WTC11 (cell line): Measurements from ENCODE around the gene CAB39. TPM values are rescaled to one million over a fixed set of nuclear protein-coding genes. Genes with fewer than 3 reads are reported as not detected.
A peak's percentile ranks its signal among the peaks of the same experiment; 100 is the strongest.

Source experiments
- ATAC-seq: fragments of 200-7000 bp; cut with Tn5 transposase; 2 replicates; pipeline ENCODE4 v1.10.0; 2021; ENCODE audit warnings: mild to moderate bottlenecking, moderate library complexity
- CTCF ChIA-PET: fragments of 300-600 bp; sonication (Branson Sonifier 250); formaldehyde crosslinking; loops from one replicate; lab custom pipeline; 2021; ENCODE audit warnings: antibody characterized with exemption; lab: Charles Lee
- POLR2A ChIA-PET: fragments of 350-600 bp; sonication (Branson Sonifier 250); formaldehyde crosslinking; loops from one replicate; lab custom pipeline; 2021; ENCODE audit warnings: antibody characterized with exemption; lab: Charles Lee
- DNase-seq: peaks from one replicate; pipeline ENCODE4 v3.0.0; 2021; ENCODE audit warnings: low spot score
- H3K27ac Mint-ChIP-seq: 2 replicates; pipeline ENCODE4 v1.8.0; 2021; ENCODE audit warnings: mixed read lengths
- H3K27me3 Mint-ChIP-seq: 2 replicates; pipeline ENCODE4 v1.8.0; 2021; ENCODE audit warnings: low read depth, mild to moderate bottlenecking, moderate library complexity, mixed read lengths
- H3K36me3 Mint-ChIP-seq: 2 replicates; pipeline ENCODE4 v1.8.0; 2021; ENCODE audit warnings: mixed read lengths
- H3K4me1 Mint-ChIP-seq: 2 replicates; pipeline ENCODE4 v1.8.0; 2022; ENCODE audit warnings: mixed read lengths
- H3K4me3 Mint-ChIP-seq: 2 replicates; pipeline ENCODE4 v1.8.0; 2021; ENCODE audit warnings: mild to moderate bottlenecking, moderate library complexity, mixed read lengths
- H3K9me3 Mint-ChIP-seq: 2 replicates; pipeline ENCODE4 v1.8.0; 2021; ENCODE audit warnings: mixed read lengths
- CREB1 ChIP-seq: sonication (generic); formaldehyde crosslinking; IDR thresholded peaks from 2 replicates; pipeline ENCODE4 v1.8.0; 2023; ENCODE audit warnings: mild to moderate bottlenecking, missing genetic modification reagents
- CREM ChIP-seq: sonication (generic); formaldehyde crosslinking; IDR thresholded peaks from 2 replicates; pipeline ENCODE4 v1.8.1; 2022; ENCODE audit warnings: mild to moderate bottlenecking, missing genetic modification reagents, moderate library complexity
- ESRRA ChIP-seq: sonication (generic); formaldehyde crosslinking; IDR thresholded peaks from 2 replicates; pipeline ENCODE4 v1.8.1; 2022; ENCODE audit warnings: mild to moderate bottlenecking, missing genetic modification reagents, borderline replicate concordance
- JUN ChIP-seq: sonication (generic); formaldehyde crosslinking; IDR thresholded peaks from 2 replicates; pipeline ENCODE4 v1.8.0; 2023; ENCODE audit warnings: mild to moderate bottlenecking, missing genetic modification reagents
- SOX15 ChIP-seq: fragments of 250-450 bp; sonication (Bioruptor Pico); IDR thresholded peaks from 2 replicates; pipeline ENCODE4 v1.9.0; 2021; ENCODE audit warnings: mild to moderate bottlenecking
- TCF7 ChIP-seq: sonication (generic); formaldehyde crosslinking; IDR thresholded peaks from 2 replicates; pipeline ENCODE4 v1.8.0; 2022; ENCODE audit warnings: mild to moderate bottlenecking, low read depth, missing genetic modification reagents, moderate library complexity
- ZBTB21 ChIP-seq: sonication (generic); formaldehyde crosslinking; IDR thresholded peaks from 2 replicates; pipeline ENCODE4 v1.8.1; 2023; ENCODE audit warnings: mild to moderate bottlenecking, missing genetic modification reagents, borderline replicate concordance
- ZNF121 ChIP-seq: sonication (generic); formaldehyde crosslinking; IDR thresholded peaks from 2 replicates; pipeline ENCODE4 v1.8.0; 2023; ENCODE audit warnings: missing genetic modification reagents
- ZNF263 ChIP-seq: sonication (generic); formaldehyde crosslinking; IDR thresholded peaks from 2 replicates; pipeline ENCODE4 v1.8.1; 2022; ENCODE audit warnings: low read depth, mild to moderate bottlenecking, moderate library complexity, missing genetic modification reagents
- total RNA-seq: library from RNA; stranded (reverse); gene quantifications from 3 replicates; pipeline ENCODE4 v1.2.3, GENCODE V29; 2021
- TF ChIP-seq, protein P1 (sequence below): fragments of 200-600 bp; IDR thresholded peaks from 2 replicates; pipeline ENCODE4 v1.8.0; 2022; ENCODE audit warnings: antibody characterized with exemption
- TF ChIP-seq, protein P2 (sequence below): sonication (generic); formaldehyde crosslinking; IDR thresholded peaks from 2 replicates; pipeline ENCODE4 v1.8.0; 2023; ENCODE audit warnings: missing genetic modification reagents, mild to moderate bottlenecking, borderline replicate concordance
- TF ChIP-seq, protein P3 (sequence below): sonication (generic); formaldehyde crosslinking; IDR thresholded peaks from 2 replicates; pipeline ENCODE4 v1.8.0; 2022; ENCODE audit warnings: missing genetic modification reagents
- TF ChIP-seq, protein P4 (sequence below): sonication (generic); formaldehyde crosslinking; IDR thresholded peaks from 2 replicates; pipeline ENCODE4 v1.8.1; 2023; ENCODE audit warnings: mild to moderate bottlenecking, missing genetic modification reagents, borderline replicate concordance

The CAB39 gene
- total RNA-seq, 1 experiment from 2014 or later: 36.9 TPM

DNA sequence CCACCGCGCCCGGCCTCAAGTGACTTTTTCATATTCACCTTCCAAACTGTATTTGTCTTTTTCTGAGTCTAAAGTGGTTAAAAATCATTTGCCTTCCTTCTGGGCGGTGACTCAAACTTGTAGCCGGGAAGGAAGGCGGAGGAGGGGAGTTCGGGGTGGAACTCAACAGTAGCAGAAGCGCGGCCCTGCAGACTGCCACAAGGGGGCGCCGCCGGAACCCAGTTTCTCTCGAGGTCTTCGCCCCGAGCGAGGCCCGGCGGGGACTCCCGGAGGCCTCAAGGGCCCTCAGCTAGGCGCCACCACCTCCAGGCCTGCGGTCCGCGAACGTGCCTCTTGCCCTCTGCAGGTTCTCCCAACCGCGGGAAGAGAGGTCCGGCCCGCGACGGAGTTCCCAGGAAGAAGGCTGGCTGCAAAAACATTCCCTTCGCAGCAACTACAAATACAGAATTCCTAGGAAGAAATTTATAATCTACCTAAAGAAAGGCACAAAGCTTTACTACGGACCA is 135.3 kb downstream of the CAB39 start (continued):
- TF ChIP-seq CREB1 (CRISPR knock-in tag): 0 out of 2 replicates have a peak, but pooled peaks have one; percentile 16
- no peak for TF ChIP-seq ESRRA (CRISPR knock-in tag)
- TF ChIP-seq ZNF263 (CRISPR knock-in tag): no peak
- TF ChIP-seq JUN (CRISPR knock-in tag): no peak
- TF ChIP-seq ZBTB21 (CRISPR knock-in tag): 0 out of 2 replicates have a peak, but pooled peaks have one; percentile 21
- TF ChIP-seq TCF7: no peak
- TF ChIP-seq, all 79 proteins: peak for 8

- no peak overlapping the region for H3K27ac Mint-ChIP-seq
- H3K9me3 Mint-ChIP-seq: peaks cover 16% of the 10 kb centered on the region
- POLR2A ChIA-PET: no interaction called here
- ATAC-seq: peak; percentile 89
- peaks cover 13% of the 10 kb centered on the region for H3K4me1 Mint-ChIP-seq
- H3K36me3 Mint-ChIP-seq: peaks cover 2% of the 10 kb centered on the region; the same call in 1 of the 2 replicates
- peak overlapping the region; percentile 12; the same call in 1 of the 2 replicates for H3K4me3 Mint-ChIP-seq
- CTCF ChIA-PET: interaction anchor here (0.6 to 5.0 kb wide), 16 partner anchors 11 to 143 kb away, joined by 3 to 40 read pairs (median 5); partner anchors contain the start of gene GPR55
- H3K27me3 Mint-ChIP-seq: peaks cover 22% of the 10 kb centered on the region
- TF ChIP-seq, protein P1, sequence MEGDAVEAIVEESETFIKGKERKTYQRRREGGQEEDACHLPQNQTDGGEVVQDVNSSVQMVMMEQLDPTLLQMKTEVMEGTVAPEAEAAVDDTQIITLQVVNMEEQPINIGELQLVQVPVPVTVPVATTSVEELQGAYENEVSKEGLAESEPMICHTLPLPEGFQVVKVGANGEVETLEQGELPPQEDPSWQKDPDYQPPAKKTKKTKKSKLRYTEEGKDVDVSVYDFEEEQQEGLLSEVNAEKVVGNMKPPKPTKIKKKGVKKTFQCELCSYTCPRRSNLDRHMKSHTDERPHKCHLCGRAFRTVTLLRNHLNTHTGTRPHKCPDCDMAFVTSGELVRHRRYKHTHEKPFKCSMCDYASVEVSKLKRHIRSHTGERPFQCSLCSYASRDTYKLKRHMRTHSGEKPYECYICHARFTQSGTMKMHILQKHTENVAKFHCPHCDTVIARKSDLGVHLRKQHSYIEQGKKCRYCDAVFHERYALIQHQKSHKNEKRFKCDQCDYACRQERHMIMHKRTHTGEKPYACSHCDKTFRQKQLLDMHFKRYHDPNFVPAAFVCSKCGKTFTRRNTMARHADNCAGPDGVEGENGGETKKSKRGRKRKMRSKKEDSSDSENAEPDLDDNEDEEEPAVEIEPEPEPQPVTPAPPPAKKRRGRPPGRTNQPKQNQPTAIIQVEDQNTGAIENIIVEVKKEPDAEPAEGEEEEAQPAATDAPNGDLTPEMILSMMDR: peak; percentile 99
- TF ChIP-seq SOX15 (no peak), ZNF121 (CRISPR knock-in tag) (peak; percentile 80), CREM (CRISPR knock-in tag) (no peak)
- TF ChIP-seq, protein P2, sequence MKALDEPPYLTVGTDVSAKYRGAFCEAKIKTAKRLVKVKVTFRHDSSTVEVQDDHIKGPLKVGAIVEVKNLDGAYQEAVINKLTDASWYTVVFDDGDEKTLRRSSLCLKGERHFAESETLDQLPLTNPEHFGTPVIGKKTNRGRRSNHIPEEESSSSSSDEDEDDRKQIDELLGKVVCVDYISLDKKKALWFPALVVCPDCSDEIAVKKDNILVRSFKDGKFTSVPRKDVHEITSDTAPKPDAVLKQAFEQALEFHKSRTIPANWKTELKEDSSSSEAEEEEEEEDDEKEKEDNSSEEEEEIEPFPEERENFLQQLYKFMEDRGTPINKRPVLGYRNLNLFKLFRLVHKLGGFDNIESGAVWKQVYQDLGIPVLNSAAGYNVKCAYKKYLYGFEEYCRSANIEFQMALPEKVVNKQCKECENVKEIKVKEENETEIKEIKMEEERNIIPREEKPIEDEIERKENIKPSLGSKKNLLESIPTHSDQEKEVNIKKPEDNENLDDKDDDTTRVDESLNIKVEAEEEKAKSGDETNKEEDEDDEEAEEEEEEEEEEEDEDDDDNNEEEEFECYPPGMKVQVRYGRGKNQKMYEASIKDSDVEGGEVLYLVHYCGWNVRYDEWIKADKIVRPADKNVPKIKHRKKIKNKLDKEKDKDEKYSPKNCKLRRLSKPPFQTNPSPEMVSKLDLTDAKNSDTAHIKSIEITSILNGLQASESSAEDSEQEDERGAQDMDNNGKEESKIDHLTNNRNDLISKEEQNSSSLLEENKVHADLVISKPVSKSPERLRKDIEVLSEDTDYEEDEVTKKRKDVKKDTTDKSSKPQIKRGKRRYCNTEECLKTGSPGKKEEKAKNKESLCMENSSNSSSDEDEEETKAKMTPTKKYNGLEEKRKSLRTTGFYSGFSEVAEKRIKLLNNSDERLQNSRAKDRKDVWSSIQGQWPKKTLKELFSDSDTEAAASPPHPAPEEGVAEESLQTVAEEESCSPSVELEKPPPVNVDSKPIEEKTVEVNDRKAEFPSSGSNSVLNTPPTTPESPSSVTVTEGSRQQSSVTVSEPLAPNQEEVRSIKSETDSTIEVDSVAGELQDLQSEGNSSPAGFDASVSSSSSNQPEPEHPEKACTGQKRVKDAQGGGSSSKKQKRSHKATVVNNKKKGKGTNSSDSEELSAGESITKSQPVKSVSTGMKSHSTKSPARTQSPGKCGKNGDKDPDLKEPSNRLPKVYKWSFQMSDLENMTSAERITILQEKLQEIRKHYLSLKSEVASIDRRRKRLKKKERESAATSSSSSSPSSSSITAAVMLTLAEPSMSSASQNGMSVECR (CRISPR knock-in tag): no peak
- TF ChIP-seq, protein P3, sequence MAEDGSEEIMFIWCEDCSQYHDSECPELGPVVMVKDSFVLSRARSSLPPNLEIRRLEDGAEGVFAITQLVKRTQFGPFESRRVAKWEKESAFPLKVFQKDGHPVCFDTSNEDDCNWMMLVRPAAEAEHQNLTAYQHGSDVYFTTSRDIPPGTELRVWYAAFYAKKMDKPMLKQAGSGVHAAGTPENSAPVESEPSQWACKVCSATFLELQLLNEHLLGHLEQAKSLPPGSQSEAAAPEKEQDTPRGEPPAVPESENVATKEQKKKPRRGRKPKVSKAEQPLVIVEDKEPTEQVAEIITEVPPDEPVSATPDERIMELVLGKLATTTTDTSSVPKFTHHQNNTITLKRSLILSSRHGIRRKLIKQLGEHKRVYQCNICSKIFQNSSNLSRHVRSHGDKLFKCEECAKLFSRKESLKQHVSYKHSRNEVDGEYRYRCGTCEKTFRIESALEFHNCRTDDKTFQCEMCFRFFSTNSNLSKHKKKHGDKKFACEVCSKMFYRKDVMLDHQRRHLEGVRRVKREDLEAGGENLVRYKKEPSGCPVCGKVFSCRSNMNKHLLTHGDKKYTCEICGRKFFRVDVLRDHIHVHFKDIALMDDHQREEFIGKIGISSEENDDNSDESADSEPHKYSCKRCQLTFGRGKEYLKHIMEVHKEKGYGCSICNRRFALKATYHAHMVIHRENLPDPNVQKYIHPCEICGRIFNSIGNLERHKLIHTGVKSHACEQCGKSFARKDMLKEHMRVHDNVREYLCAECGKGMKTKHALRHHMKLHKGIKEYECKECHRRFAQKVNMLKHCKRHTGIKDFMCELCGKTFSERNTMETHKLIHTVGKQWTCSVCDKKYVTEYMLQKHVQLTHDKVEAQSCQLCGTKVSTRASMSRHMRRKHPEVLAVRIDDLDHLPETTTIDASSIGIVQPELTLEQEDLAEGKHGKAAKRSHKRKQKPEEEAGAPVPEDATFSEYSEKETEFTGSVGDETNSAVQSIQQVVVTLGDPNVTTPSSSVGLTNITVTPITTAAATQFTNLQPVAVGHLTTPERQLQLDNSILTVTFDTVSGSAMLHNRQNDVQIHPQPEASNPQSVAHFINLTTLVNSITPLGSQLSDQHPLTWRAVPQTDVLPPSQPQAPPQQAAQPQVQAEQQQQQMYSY (CRISPR knock-in tag): peak; percentile 90
- TF ChIP-seq, protein P4, sequence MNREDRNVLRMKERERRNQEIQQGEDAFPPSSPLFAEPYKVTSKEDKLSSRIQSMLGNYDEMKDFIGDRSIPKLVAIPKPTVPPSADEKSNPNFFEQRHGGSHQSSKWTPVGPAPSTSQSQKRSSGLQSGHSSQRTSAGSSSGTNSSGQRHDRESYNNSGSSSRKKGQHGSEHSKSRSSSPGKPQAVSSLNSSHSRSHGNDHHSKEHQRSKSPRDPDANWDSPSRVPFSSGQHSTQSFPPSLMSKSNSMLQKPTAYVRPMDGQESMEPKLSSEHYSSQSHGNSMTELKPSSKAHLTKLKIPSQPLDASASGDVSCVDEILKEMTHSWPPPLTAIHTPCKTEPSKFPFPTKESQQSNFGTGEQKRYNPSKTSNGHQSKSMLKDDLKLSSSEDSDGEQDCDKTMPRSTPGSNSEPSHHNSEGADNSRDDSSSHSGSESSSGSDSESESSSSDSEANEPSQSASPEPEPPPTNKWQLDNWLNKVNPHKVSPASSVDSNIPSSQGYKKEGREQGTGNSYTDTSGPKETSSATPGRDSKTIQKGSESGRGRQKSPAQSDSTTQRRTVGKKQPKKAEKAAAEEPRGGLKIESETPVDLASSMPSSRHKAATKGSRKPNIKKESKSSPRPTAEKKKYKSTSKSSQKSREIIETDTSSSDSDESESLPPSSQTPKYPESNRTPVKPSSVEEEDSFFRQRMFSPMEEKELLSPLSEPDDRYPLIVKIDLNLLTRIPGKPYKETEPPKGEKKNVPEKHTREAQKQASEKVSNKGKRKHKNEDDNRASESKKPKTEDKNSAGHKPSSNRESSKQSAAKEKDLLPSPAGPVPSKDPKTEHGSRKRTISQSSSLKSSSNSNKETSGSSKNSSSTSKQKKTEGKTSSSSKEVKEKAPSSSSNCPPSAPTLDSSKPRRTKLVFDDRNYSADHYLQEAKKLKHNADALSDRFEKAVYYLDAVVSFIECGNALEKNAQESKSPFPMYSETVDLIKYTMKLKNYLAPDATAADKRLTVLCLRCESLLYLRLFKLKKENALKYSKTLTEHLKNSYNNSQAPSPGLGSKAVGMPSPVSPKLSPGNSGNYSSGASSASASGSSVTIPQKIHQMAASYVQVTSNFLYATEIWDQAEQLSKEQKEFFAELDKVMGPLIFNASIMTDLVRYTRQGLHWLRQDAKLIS (CRISPR knock-in tag): 0 out of 2 replicates have a peak, but pooled peaks have one; percentile 22
- DNase-seq: peak; percentile 95
Measured at GRCh38 chr2:230849633-230850357, 137.2 kb downstream of the CAB39 start.
